SK-N-SH (cell line): ENCODE measurements around the gene TSHR.

ENCODE experiments used
- POLR2AphosphoS5 ChIP-seq: IDR thresholded peaks from 2 replicates; pipeline ENCODE4 v1.6.1; 2012; ENCODE audit warnings: low read depth, low read length
- RAD21 ChIP-seq: IDR thresholded peaks from 2 replicates; pipeline ENCODE4 v1.6.1; 2012; ENCODE audit warnings: mild to moderate bottlenecking, low read length
- TF ChIP-seq, protein P1 (sequence below): fragments of 150-350 bp; IDR thresholded peaks from 2 replicates; pipeline ENCODE4 v1.6.1; 2017; ENCODE audit warnings: antibody characterized with exemption, low read length, low read depth, borderline replicate concordance

DNA sequence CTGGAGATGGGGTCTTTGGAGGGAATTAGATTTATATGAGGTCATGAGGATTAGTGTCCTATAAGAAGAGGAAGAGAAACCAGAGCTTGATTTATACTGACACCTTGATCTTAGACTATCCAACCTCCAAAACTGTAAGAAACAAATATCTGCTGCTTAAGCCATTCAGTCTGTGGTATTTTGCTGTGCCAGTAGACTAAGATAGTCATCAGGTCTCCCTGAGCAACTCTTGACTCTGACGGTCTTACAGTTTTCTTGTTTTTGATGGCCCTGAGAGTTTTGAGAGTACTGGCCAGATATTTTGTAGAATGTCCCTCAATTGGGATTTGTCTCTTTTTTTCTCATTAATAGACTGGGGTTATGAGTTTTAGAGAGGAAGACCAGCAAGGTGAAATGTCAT lies 51.7 kb downstream of the TSHR start:
- TF ChIP-seq, protein P1, sequence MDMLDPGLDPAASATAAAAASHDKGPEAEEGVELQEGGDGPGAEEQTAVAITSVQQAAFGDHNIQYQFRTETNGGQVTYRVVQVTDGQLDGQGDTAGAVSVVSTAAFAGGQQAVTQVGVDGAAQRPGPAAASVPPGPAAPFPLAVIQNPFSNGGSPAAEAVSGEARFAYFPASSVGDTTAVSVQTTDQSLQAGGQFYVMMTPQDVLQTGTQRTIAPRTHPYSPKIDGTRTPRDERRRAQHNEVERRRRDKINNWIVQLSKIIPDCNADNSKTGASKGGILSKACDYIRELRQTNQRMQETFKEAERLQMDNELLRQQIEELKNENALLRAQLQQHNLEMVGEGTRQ: no peak
- TF ChIP-seq POLR2AphosphoS5 (no peak), RAD21 (no peak)
